SK-N-SH (cell line): ENCODE measurements around the gene GALK2. TPM values are rescaled to one million over a fixed set of nuclear protein-coding genes. Genes with fewer than 3 reads are reported as not detected.

Experiments
- CTCF ChIA-PET: fragments of 300-600, 350-600 bp; formaldehyde crosslinking; extraction: SDS; loops from one replicate; lab custom pipeline; 2021; lab: Yijun Ruan, JAX
- POLR2A ChIA-PET: fragments of 350-600 bp; sonication (Branson Sonifier 250); formaldehyde crosslinking; extraction: SDS; loops from one replicate; lab custom pipeline; 2020; ENCODE audit warnings: antibody characterized with exemption, inconsistent platforms; lab: Yijun Ruan, JAX
- DNase-seq: peaks from one replicate; pipeline ENCODE4 v3.0.0; 2012
- H2AFZ ChIP-seq: fragments of 200-600 bp; sonication (generic); 2 replicates; pipeline ENCODE4 v1.8.1; 2016; ENCODE audit warnings: antibody characterized with exemption, mild to moderate bottlenecking, low read depth
- H3F3A ChIP-seq: fragments of 200-600 bp; sonication (generic); replicated peaks from 2 replicates; pipeline ENCODE3; 2016; ENCODE audit warnings: antibody characterized with exemption, mild to moderate bottlenecking; ENCODE audit not compliant: insufficient read depth
- H3K27ac ChIP-seq, 2 experiments: fragments of 200-500 bp in 1 of 2; fragments of 200-600 bp in 1 of 2; sonication (Bioruptor generic) in 1 of 2; sonication (generic), shearing (Covaris generic) in 1 of 2; 2 replicates each; pipeline versions ENCODE4 v1.5.1 to v1.6.1; 2014 to 2016; ENCODE audit warnings: low read depth in 2 of 2, inconsistent platforms in 1 of 2, low read length in 1 of 2, mild to moderate bottlenecking in 1 of 2, mixed read lengths in 1 of 2
- H3K27me3 ChIP-seq: fragments of 200-600 bp; sonication (generic), shearing (Covaris generic); 2 replicates; pipeline ENCODE4 v1.6.1; 2016; ENCODE audit warnings: mixed run types; ENCODE audit not compliant: insufficient read depth
- H3K36me3 ChIP-seq, 2 experiments: fragments of 200-500 bp in 1 of 2; fragments of 200-600 bp in 1 of 2; sonication (Bioruptor generic) in 1 of 2; sonication (generic) in 1 of 2; replicated peaks in 1 of 2; 2 replicates each; pipeline versions ENCODE3 to v1.5.1; 2014 to 2016; ENCODE audit warnings: low read length in 1 of 2, mild to moderate bottlenecking in 1 of 2; ENCODE audit not compliant: insufficient read depth in 2 of 2, control insufficient read depth in 1 of 2
- H3K4me1 ChIP-seq, 2 experiments: fragments of 200-500 bp in 1 of 2; fragments of 200-600 bp in 1 of 2; sonication (Bioruptor generic) in 1 of 2; sonication (generic), shearing (Covaris generic) in 1 of 2; 2 replicates each; pipeline versions ENCODE4 v1.5.1 to v1.6.1; 2014 to 2016; ENCODE audit warnings: low read depth in 1 of 2, low read length in 1 of 2, mixed run types in 1 of 2; ENCODE audit not compliant: insufficient read depth in 2 of 2, control insufficient read depth in 1 of 2
- H3K4me2 ChIP-seq: fragments of 200-600 bp; sonication (generic), shearing (Covaris generic); 2 replicates; pipeline ENCODE4 v1.6.1; 2017; ENCODE audit warnings: mixed run types
- H3K4me3 ChIP-seq, 2 experiments: fragments of 200-500 bp in 1 of 2; fragments of 200-600 bp in 1 of 2; sonication (Bioruptor generic) in 1 of 2; sonication (generic), shearing (Covaris generic) in 1 of 2; 2 replicates each; pipeline versions ENCODE4 v1.5.1 to v1.8.1; 2014 to 2016; ENCODE audit warnings: low read depth in 2 of 2, inconsistent platforms in 1 of 2, low read length in 1 of 2, mild to moderate bottlenecking in 1 of 2, mixed read lengths in 1 of 2, moderate library complexity in 1 of 2
- H3K79me2 ChIP-seq: fragments of 200-600 bp; sonication (generic); 2 replicates; pipeline ENCODE4 v1.8.1; 2017; ENCODE audit warnings: mild to moderate bottlenecking; ENCODE audit not compliant: insufficient read depth
- H3K9ac ChIP-seq: fragments of 200-600 bp; sonication (generic); 2 replicates; pipeline ENCODE4 v1.6.1; 2017; ENCODE audit warnings: mixed run types
- H3K9me2 ChIP-seq: fragments of 200-600 bp; sonication (generic); 2 replicates; pipeline ENCODE4 v1.6.1; 2017; ENCODE audit warnings: mixed run types
- H3K9me3 ChIP-seq: fragments of 200-600 bp; sonication (generic); 2 replicates; pipeline ENCODE4 v1.6.1; 2017; ENCODE audit warnings: mixed run types, mild to moderate bottlenecking, moderate library complexity
- H4K20me1 ChIP-seq: fragments of 200-600 bp; sonication (generic); 2 replicates; pipeline ENCODE4 v1.6.1; 2017; ENCODE audit warnings: mild to moderate bottlenecking, mixed run types; ENCODE audit not compliant: insufficient read depth
- CTCF ChIP-seq: fragments of 200-600 bp; sonication (generic); IDR thresholded peaks from 2 replicates; pipeline ENCODE4 v1.6.1; 2017; ENCODE audit warnings: antibody characterized with exemption, mild to moderate bottlenecking, moderate library complexity
- EZH2phosphoT487 ChIP-seq: fragments of 200-600 bp; sonication (generic); IDR thresholded peaks from 2 replicates; pipeline ENCODE4 v1.6.1; 2017; ENCODE audit warnings: low read depth, mixed run types, mild to moderate bottlenecking, antibody characterized with exemption, moderate library complexity, borderline replicate concordance
- GABPA ChIP-seq: IDR thresholded peaks from 2 replicates; pipeline ENCODE4 v1.4.0; 2012; ENCODE audit warnings: low read depth, mild to moderate bottlenecking
- GATA2 ChIP-seq: sonication (generic); formaldehyde crosslinking; IDR thresholded peaks from 2 replicates; pipeline ENCODE4 v1.5.0; 2020; ENCODE audit warnings: mild to moderate bottlenecking, missing genetic modification reagents
- JUND ChIP-seq: IDR thresholded peaks from 2 replicates; pipeline ENCODE4 v1.4.0; 2012
- NRF1 ChIP-seq: IDR thresholded peaks from 2 replicates; pipeline ENCODE4 v1.6.1; 2012; ENCODE audit warnings: low read depth, mild to moderate bottlenecking, low read length
- PBX3 ChIP-seq: IDR thresholded peaks from 2 replicates; pipeline ENCODE4; 2012
- RFX5 ChIP-seq: IDR thresholded peaks from 2 replicates; pipeline ENCODE4 v1.6.1; 2012; ENCODE audit warnings: mild to moderate bottlenecking, improper control_type of control experiment, low read length
- RXRA ChIP-seq: IDR thresholded peaks from 2 replicates; pipeline ENCODE4 v1.4.0; 2012; ENCODE audit warnings: low read depth, mild to moderate bottlenecking, borderline replicate concordance
- TAF1 ChIP-seq: IDR thresholded peaks from 2 replicates; pipeline ENCODE4 v1.6.1; 2012; ENCODE audit warnings: low read depth, mild to moderate bottlenecking, low read length, moderate library complexity, borderline replicate concordance
- TEAD4 ChIP-seq: IDR thresholded peaks from 2 replicates; pipeline ENCODE4 v1.4.0; 2012; ENCODE audit warnings: mild to moderate bottlenecking, borderline replicate concordance; ENCODE audit not compliant: insufficient read depth
- polyA plus RNA-seq, 3 experiments: library from polyadenylated mRNA; depleted of rRNA; stranded (reverse); fragments of >200 nt; gene quantifications; 2 replicates each; pipeline ENCODE4 v1.2.3, GENCODE V29; 2012

The GALK2 gene
- polyA plus RNA-seq, 1 of the 3 experiments (the other 2 are of a cell fraction), result 19.0 TPM

DNA sequence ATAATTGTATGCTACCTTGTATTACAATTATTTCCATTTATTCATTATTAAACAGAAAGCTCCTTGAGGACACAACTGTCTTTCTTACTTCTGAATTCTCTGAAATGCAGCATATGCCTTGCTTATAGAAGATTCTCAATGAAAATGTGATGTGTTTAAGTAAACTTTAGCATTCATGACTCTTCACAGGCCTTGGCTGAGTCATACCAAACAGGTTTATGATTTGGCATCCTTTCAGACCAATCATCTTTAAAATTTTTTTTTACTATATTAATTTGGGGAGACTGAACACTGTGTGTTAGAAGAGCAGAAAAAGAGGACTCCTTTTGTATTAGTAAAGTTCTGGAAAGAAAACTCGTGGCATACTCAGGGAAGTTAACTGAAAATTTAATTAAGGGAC, 6.4 kb upstream of the GALK2 start (continued):
- TF ChIP-seq PBX3 (no peak), TEAD4 (no peak), GABPA (no peak), CTCF (no peak), GATA2 (CRISPR knock-in tag) (no peak)

DNA sequence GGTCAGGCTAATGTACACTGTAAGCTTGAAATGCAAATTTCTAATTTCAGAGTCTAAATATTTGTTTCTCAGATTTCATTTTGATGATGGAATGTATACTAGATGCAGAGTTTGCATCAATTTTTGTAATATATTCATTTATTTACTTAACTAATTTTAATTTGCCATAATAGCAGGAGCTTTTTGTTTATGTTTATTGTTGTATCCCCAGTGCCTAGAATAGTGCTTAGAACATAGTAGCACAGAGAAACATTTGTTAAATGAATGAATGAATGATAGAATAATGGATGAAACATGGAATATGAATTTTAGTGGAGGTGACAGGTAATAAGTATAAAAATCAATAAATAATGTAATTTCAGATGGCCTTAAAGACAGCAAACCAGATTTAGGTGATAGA, 5.2 kb upstream of the GALK2 start:
- Histone ChIP-seq H3K9me2 (no peaks in the 10 kb centered on the region), H3K27ac (no peak overlapping the region), H3F3A (peaks cover 19% of the 10 kb centered on the region), H3K9ac (no peak overlapping the region), H3K9me3 (no peaks in the 10 kb centered on the region), H3K79me2 (no peaks in the 10 kb centered on the region), H3K27me3 (no peaks in the 10 kb centered on the region), H3K36me3 (peaks cover 0 to 7% of the 10 kb centered on the region in 2 experiments), H3K4me1 (peaks cover 0 to 2% of the 10 kb centered on the region in 2 experiments; a peak in 1 of 4 replicates), H2AFZ (no peak overlapping the region), H3K4me3 (no peak overlapping the region), H4K20me1 (no peaks in the 10 kb centered on the region), H3K4me2 (no peak overlapping the region)
- POLR2A ChIA-PET, result no interaction called here
- no peak for DNase-seq
- CTCF ChIA-PET, result interaction anchor here (0.7 to 1.8 kb wide), 3 partner anchors 9 to 55 kb away, joined by 3 to 4 read pairs (median 3); partner anchors contain the start of gene COPS2
- TF ChIP-seq EZH2phosphoT487, result no peak
- TF ChIP-seq TAF1, result no peak
- TF ChIP-seq NRF1, result no peak
- TF ChIP-seq CTCF, result no peak
- TF ChIP-seq RFX5, result no peak
- no peak for TF ChIP-seq RXRA
- TF ChIP-seq JUND, result no peak
